DND-41 (cell line): ENCODE measurements around the gene RSBN1L.

Source experiments
- CTCF ChIP-seq: IDR thresholded peaks from 2 replicates; pipeline ENCODE4 v1.5.1; 2012; ENCODE audit warnings: borderline replicate concordance, low read length, moderate library complexity, mild to moderate bottlenecking; ENCODE audit not compliant: poor library complexity, severe bottlenecking; ENCODE audit errors: extremely low read depth
- EZH2 ChIP-seq: IDR thresholded peaks from 3 replicates; pipeline ENCODE4 v1.6.1; 2012; ENCODE audit warnings: borderline replicate concordance, low read depth, mild to moderate bottlenecking, moderate library complexity, low read length, inconsistent platforms; ENCODE audit not compliant: severe bottlenecking

- TF ChIP-seq EZH2 (no peak), CTCF (no peak)
These were observed 31.5 kb upstream of the RSBN1L start for GRCh38 chr7:77664715-77665114.
